Fibroblast of skin of left biceps (primary cell): Measurements from ENCODE around the gene WDR70.
A peak's percentile ranks its signal among the peaks of the same experiment; 100 is the strongest.
"Not testable (repeated sequence)": the region's sequence is repeated elsewhere in the genome, so short reads cannot be mapped to it uniquely, and the experiment has no call there.

Experiments
- DNase-seq, 2 experiments: peaks; one replicate each; pipeline ENCODE4 v3.0.0-alpha.2; 2013; ENCODE audit warnings: low read depth in 2 of 2

Gene WDR70

GRCh38 chr5:37379100-37379628 lies at the start of gene WDR70:
WDR70 (plus strand) TSS chr5:37379318; CDS start chr5:37379368, 50 bp downstream.
- peak; percentile 71 to 75 for DNase-seq

- not testable (repeated sequence) for DNase-seq
Measured at GRCh38 chr5:37334754-37335153, 44.4 kb upstream of the WDR70 start.

GRCh38 chr5:37342741-37343140 lies 36.4 kb upstream of the WDR70 start:
- not testable (repeated sequence) for DNase-seq

- no peak for DNase-seq
Measured at GRCh38 chr5:37355161-37355560, 24.0 kb upstream of the WDR70 start.

- no peak for DNase-seq
Measured at GRCh38 chr5:37370550-37370863, 8.6 kb upstream of the WDR70 start.

GRCh38 chr5:37370864-37371726 lies 8.0 kb upstream of the WDR70 start, which contains the start of gene NUP155:
NUP155 (minus strand) TSS chr5:37371106; CDS start chr5:37370977, 129 bp downstream.
- peak; percentile 86 to 87 for DNase-seq

- DNase-seq = no peak
Measured at GRCh38 chr5:37375091-37375490, 4.0 kb upstream of the WDR70 start.

GRCh38 chr5:37378066-37378465 lies 1.1 kb upstream of the WDR70 start:
- not testable (repeated sequence) for DNase-seq

- DNase-seq = no peak
Measured at GRCh38 chr5:37391591-37391990, 12.5 kb downstream of the WDR70 start.

GRCh38 chr5:37396352-37396751 lies 17.2 kb downstream of the WDR70 start:
- no peak for DNase-seq

- DNase-seq = no peak
Measured at GRCh38 chr5:37400501-37400900, 21.4 kb downstream of the WDR70 start.

- no peak for DNase-seq
Measured at GRCh38 chr5:37412515-37412914, 33.4 kb downstream of the WDR70 start.

GRCh38 chr5:37415456-37415855 lies 36.3 kb downstream of the WDR70 start:
- not testable (repeated sequence) for DNase-seq

GRCh38 chr5:37417347-37417746 lies 38.2 kb downstream of the WDR70 start:
- no peak for DNase-seq

- no peak for DNase-seq
Measured at GRCh38 chr5:37424441-37424840, 45.3 kb downstream of the WDR70 start.

- no peak for DNase-seq
Measured at GRCh38 chr5:37428044-37428443, 48.9 kb downstream of the WDR70 start.

GRCh38 chr5:37435261-37435660 lies 56.1 kb downstream of the WDR70 start:
- no peak for DNase-seq

GRCh38 chr5:37436146-37436934 lies 57.2 kb downstream of the WDR70 start:
- DNase-seq = no peak

GRCh38 chr5:37437711-37438110 lies 58.6 kb downstream of the WDR70 start:
- no peak for DNase-seq

- DNase-seq = not testable (repeated sequence)
Measured at GRCh38 chr5:37445783-37446182, 66.7 kb downstream of the WDR70 start.

GRCh38 chr5:37448941-37449340 lies 69.8 kb downstream of the WDR70 start:
- no peak for DNase-seq

- not testable (repeated sequence) for DNase-seq
Measured at GRCh38 chr5:37451991-37452390, 72.9 kb downstream of the WDR70 start.
